ENCODE results near the gene VPS41.

DNA sequence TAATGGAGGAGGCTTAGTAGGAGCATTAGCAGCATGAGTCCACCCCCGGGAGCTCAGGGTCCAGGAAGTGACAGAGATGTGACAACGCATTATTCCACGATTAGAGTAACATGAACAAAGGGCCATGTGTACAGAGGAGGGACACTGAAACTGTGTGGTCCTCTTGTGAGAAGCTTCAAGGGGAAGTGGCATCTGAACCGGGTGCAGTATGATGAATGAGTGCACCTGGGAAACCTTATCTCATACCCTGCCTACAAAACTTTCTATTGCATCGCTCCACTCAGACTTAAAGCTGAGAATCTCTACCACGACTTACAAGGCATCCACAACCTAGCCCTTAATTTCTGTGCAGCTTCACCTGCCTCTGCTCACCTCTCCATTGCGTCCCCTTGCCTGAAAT lies 162.6 kb downstream of the VPS41 start:
- TF ChIP-seq, protein P1, sequence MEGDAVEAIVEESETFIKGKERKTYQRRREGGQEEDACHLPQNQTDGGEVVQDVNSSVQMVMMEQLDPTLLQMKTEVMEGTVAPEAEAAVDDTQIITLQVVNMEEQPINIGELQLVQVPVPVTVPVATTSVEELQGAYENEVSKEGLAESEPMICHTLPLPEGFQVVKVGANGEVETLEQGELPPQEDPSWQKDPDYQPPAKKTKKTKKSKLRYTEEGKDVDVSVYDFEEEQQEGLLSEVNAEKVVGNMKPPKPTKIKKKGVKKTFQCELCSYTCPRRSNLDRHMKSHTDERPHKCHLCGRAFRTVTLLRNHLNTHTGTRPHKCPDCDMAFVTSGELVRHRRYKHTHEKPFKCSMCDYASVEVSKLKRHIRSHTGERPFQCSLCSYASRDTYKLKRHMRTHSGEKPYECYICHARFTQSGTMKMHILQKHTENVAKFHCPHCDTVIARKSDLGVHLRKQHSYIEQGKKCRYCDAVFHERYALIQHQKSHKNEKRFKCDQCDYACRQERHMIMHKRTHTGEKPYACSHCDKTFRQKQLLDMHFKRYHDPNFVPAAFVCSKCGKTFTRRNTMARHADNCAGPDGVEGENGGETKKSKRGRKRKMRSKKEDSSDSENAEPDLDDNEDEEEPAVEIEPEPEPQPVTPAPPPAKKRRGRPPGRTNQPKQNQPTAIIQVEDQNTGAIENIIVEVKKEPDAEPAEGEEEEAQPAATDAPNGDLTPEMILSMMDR (conservative IDR thresholded peaks at IDR 0.05) = no peak
- no peak for TF ChIP-seq EZH2 (IDR thresholded peaks at IDR 0.05; ENCODE audit: low read depth)

Data from PC-9 (cell line).